ENCODE measurements around the gene SPRR2D. TPM values are rescaled to one million over a fixed set of nuclear protein-coding genes. Genes with fewer than 3 reads are reported as not detected.
A peak's percentile ranks its signal among the peaks of the same experiment; 100 is the strongest.

The SPRR2D gene
- total and polyA plus RNA-seq, 10 of the 15 experiments (the other 5 are each of a cell fraction or from before 2014, with no cell fraction given) = 0.44 TPM; not detected in 9

GRCh38 chr1:153032677-153033308 lies 8.1 kb downstream of the SPRR2D start:
- in situ Hi-C loops (cut with MboI) = no loop called here
- TF ChIP-seq CTCF (IDR thresholded peaks at IDR 0.05 in 2 of 3, conservative IDR thresholded peaks at IDR 0.05 in 1 of 3; ENCODE audit: control insufficient read depth in 2 of 3, extremely low read depth in 1 of 3, insufficient read depth in 1 of 3, low read depth in 3 of 3, low read length in 3 of 3) = peak in 2 of 3 experiments; percentile 14 to 30; a peak in 3 of 6 replicates
- peak; percentile 23; the same call in 1 of the 2 replicates for TF ChIP-seq RAD21 (IDR thresholded peaks at IDR 0.05; ENCODE audit: insufficient read depth, low read depth, low read length)
- TF ChIP-seq SP1 (IDR thresholded peaks at IDR 0.05; ENCODE audit: low read depth, low read length) = no peak
- WGBS (ENCODE audit: insufficient coverage, insufficient replicate concordance, low lambda C conversion rate, missing lambda C conversion rate) = 3% methylated on average over 3 of the region's 3 CpGs

More at GRCh38 chr1:153032677-153033308, 8.1 kb downstream of the SPRR2D start:
- no peak for DNase-seq (ENCODE audit: low read depth, low spot score)
- ChIA-PET SMC1A (ENCODE audit: uncharacterized antibody, unreplicated experiment) (interaction anchor here (1.0 to 1.5 kb wide), 2 partner anchors 65 to 109 kb away, joined by 3 to 5 read pairs; no protein-coding TSS in a partner anchor), RAD21 (ENCODE audit: unreplicated experiment) (interaction anchor here (1.1 to 1.2 kb wide), 2 partner anchors 71 to 160 kb away, joined by 3 to 5 read pairs; no protein-coding TSS in a partner anchor), POLR2A (no interaction called here), CTCF (interaction anchor here (0.6 to 1.8 kb wide), 6 partner anchors 51 to 304 kb away, joined by 3 to 8 read pairs (median 3); no protein-coding TSS in a partner anchor)
- Histone ChIP-seq H3K27ac (ENCODE audit: control insufficient read depth, insufficient read depth) (no peak overlapping the region), H3K36me3 (ENCODE audit: control insufficient read depth in 2 of 2, insufficient read depth in 2 of 2, low read length in 1 of 2) (no peaks in the 10 kb centered on the region), H3K9me3 (replicated peaks; ENCODE audit: control insufficient read depth, insufficient read depth, low read length) (no peaks in the 10 kb centered on the region), H3K9ac (ENCODE audit: control insufficient read depth, insufficient read depth, low read length) (no peak overlapping the region), H2AFZ (ENCODE audit: control insufficient read depth, low read depth, low read length) (no peak overlapping the region), H4K20me1 (ENCODE audit: control insufficient read depth, insufficient read depth) (no peaks in the 10 kb centered on the region), H3K4me3 (no peak overlapping the region), H3K79me2 (ENCODE audit: control insufficient read depth, insufficient read depth, low read length) (no peaks in the 10 kb centered on the region), H3K4me2 (ENCODE audit: control insufficient read depth, insufficient read depth) (no peak overlapping the region), H3K4me1 (ENCODE audit: control insufficient read depth, insufficient read depth, low read length) (no peaks in the 10 kb centered on the region), H3K27me3 (replicated peaks in 1 of 2; ENCODE audit: control insufficient read depth in 2 of 2, insufficient read depth in 2 of 2, low read length in 1 of 2) (no peaks in the 10 kb centered on the region; a peak in 1 of 4 replicates)
- BruUV-seq (replicated peaks) = no TSS peak
- peak; percentile 67 for ATAC-seq
- FAIRE-seq = no peak
- intact Hi-C loops (cut with micrococcal nuclease; ENCODE audit: unreplicated experiment) = loop anchor here (10.0 kb wide), 1 partner anchor 158 kb away; the partner anchor contains the start of gene SMCP
